ENCODE results near the gene ANK3. TPM values are rescaled to one million over a fixed set of nuclear protein-coding genes. Genes with fewer than 3 reads are reported as not detected.

The ANK3 gene
- total and polyA plus RNA-seq, 2 donors from 2014 or later = 38.2 to 214 TPM

- no peak for TF ChIP-seq CTCF (IDR thresholded peaks at IDR 0.05; ENCODE audit: borderline replicate concordance, extremely low read depth, insufficient read depth)
- intact Hi-C loops (cut with DNase I) = no loop called here
Observed at GRCh38 chr10:60144099-60144498, 245.6 kb downstream of the ANK3 start.

GRCh38 chr10:60142736-60143135 is 246.9 kb downstream of the ANK3 start:
- no peak for TF ChIP-seq CTCF (IDR thresholded peaks at IDR 0.05; ENCODE audit: borderline replicate concordance, extremely low read depth, insufficient read depth)
- no peak for DNase-seq
- Histone ChIP-seq H3K9ac (ENCODE audit: low read length in 3 of 3) (no peak overlapping the region), H3K9me3 (ENCODE audit: control insufficient read depth in 2 of 3, insufficient read depth in 1 of 3, low read length in 3 of 3) (no peaks in the 10 kb centered on the region), H3K4me3 (ENCODE audit: low read length in 3 of 3) (no peak overlapping the region), H3K27ac (ENCODE audit: low read depth in 2 of 2, low read length in 2 of 2) (peak overlapping the region in 1 of 2 donors; percentile 61), H3K36me3 (ENCODE audit: control insufficient read depth in 2 of 3, insufficient read depth in 3 of 3, low read length in 3 of 3) (no peaks in the 10 kb centered on the region), H3K4me1 (ENCODE audit: control insufficient read depth in 2 of 3, insufficient read depth in 2 of 3, low read depth in 1 of 3, low read length in 3 of 3) (peaks cover 5 to 36% (median 25%) of the 10 kb centered on the region in 3 donors), H3K27me3 (ENCODE audit: control insufficient read depth, insufficient read depth, low read length) (no peaks in the 10 kb centered on the region)
- FAIRE-seq = no peak
- intact Hi-C loops (cut with DNase I) = no loop called here

More at GRCh38 chr10:60144099-60144498, 245.6 kb downstream of the ANK3 start:
- peak overlapping the region; percentile 54 to 71 for H3K27ac ChIP-seq (ENCODE audit: low read depth in 2 of 2, low read length in 2 of 2)
- no peak overlapping the region for H3K9ac ChIP-seq (ENCODE audit: low read length in 3 of 3)
- peak overlapping the region in 2 of 3 donors; percentile 30 to 33 for H3K4me3 ChIP-seq (ENCODE audit: low read length in 3 of 3)
- FAIRE-seq (no peak), DNase-seq (peak in 1 of 5 donors; percentile 11)
- H3K9me3 ChIP-seq (ENCODE audit: control insufficient read depth in 2 of 3, insufficient read depth in 1 of 3, low read length in 3 of 3) = no peaks in the 10 kb centered on the region
- H3K4me1 ChIP-seq (ENCODE audit: control insufficient read depth in 2 of 3, insufficient read depth in 2 of 3, low read depth in 1 of 3, low read length in 3 of 3) = peaks cover 5 to 45% (median 34%) of the 10 kb centered on the region in 3 donors
- H3K27me3 ChIP-seq (ENCODE audit: control insufficient read depth, insufficient read depth, low read length) = no peaks in the 10 kb centered on the region
- no peaks in the 10 kb centered on the region for H3K36me3 ChIP-seq (ENCODE audit: control insufficient read depth in 2 of 3, insufficient read depth in 3 of 3, low read length in 3 of 3)

GRCh38 chr10:60141896-60142559 is 247.6 kb downstream of the ANK3 start:
- TF ChIP-seq CTCF (IDR thresholded peaks at IDR 0.05; ENCODE audit: borderline replicate concordance, extremely low read depth, insufficient read depth) = no peak
- Histone ChIP-seq H3K27ac (ENCODE audit: low read depth in 2 of 2, low read length in 2 of 2) (no peak overlapping the region), H3K4me1 (ENCODE audit: control insufficient read depth in 2 of 3, insufficient read depth in 2 of 3, low read depth in 1 of 3, low read length in 3 of 3) (peaks cover 4 to 29% (median 18%) of the 10 kb centered on the region in 3 donors), H3K9me3 (ENCODE audit: control insufficient read depth in 2 of 3, insufficient read depth in 1 of 3, low read length in 3 of 3) (no peaks in the 10 kb centered on the region), H3K9ac (ENCODE audit: low read length in 3 of 3) (no peak overlapping the region), H3K4me3 (ENCODE audit: low read length in 3 of 3) (peak overlapping the region in 1 of 3 donors; percentile 77), H3K36me3 (ENCODE audit: control insufficient read depth in 2 of 3, insufficient read depth in 3 of 3, low read length in 3 of 3) (no peaks in the 10 kb centered on the region), H3K27me3 (ENCODE audit: control insufficient read depth, insufficient read depth, low read length) (no peaks in the 10 kb centered on the region)
- intact Hi-C loops (cut with DNase I) = no loop called here
- no peak for DNase-seq
- FAIRE-seq = no peak

Data from kidney (tissue), 14 donors.